ENCODE results near the gene CALML5.

DNA sequence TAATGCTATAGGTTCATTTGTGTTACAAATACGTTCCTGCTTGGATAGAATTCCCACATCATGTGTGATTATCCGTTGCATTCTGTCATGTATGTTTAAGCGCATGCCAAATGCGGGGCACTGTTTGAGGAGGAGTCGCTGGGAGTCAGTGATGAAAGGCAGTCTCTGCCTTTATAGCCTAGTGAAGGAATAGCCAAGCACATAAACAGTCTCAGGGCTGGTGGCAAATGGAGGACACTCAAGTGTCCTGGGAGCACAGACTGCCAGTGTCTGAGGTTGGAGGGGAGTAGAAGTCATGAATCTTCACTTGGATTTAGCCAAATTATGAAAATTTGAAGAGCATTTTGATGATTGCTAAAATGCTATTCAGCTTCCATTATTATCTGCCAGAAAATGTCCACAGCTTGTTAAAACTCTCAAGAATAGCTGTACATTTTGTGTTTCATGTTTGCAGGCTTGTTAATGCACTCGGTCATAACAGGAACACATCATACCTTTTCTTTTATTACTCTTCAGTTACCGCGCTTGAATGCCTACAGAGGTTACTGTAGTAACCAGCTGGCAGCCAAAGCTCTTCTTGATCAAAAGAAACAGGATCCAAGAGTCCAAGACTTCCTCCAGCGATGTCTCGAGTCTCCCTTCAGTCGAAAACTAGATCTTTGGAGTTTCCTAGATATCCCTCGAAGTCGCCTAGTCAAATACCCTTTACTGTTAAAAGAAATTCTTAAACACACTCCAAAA, 45.5 kb downstream of the CALML5 start:
- TF ChIP-seq POLR2AphosphoS5 (IDR thresholded peaks at IDR 0.05; ENCODE audit: low read depth, low read length) (no peak), TCF7L2 (IDR thresholded peaks at IDR 0.05; ENCODE audit: low read depth, low read length) (no peak), SIN3A (IDR thresholded peaks at IDR 0.05; ENCODE audit: borderline replicate concordance, insufficient read depth, low read depth, low read length) (no peak)
- TF ChIP-seq, protein P1, sequence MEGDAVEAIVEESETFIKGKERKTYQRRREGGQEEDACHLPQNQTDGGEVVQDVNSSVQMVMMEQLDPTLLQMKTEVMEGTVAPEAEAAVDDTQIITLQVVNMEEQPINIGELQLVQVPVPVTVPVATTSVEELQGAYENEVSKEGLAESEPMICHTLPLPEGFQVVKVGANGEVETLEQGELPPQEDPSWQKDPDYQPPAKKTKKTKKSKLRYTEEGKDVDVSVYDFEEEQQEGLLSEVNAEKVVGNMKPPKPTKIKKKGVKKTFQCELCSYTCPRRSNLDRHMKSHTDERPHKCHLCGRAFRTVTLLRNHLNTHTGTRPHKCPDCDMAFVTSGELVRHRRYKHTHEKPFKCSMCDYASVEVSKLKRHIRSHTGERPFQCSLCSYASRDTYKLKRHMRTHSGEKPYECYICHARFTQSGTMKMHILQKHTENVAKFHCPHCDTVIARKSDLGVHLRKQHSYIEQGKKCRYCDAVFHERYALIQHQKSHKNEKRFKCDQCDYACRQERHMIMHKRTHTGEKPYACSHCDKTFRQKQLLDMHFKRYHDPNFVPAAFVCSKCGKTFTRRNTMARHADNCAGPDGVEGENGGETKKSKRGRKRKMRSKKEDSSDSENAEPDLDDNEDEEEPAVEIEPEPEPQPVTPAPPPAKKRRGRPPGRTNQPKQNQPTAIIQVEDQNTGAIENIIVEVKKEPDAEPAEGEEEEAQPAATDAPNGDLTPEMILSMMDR (IDR thresholded peaks at IDR 0.05) = no peak
- TF ChIP-seq, protein P2, sequence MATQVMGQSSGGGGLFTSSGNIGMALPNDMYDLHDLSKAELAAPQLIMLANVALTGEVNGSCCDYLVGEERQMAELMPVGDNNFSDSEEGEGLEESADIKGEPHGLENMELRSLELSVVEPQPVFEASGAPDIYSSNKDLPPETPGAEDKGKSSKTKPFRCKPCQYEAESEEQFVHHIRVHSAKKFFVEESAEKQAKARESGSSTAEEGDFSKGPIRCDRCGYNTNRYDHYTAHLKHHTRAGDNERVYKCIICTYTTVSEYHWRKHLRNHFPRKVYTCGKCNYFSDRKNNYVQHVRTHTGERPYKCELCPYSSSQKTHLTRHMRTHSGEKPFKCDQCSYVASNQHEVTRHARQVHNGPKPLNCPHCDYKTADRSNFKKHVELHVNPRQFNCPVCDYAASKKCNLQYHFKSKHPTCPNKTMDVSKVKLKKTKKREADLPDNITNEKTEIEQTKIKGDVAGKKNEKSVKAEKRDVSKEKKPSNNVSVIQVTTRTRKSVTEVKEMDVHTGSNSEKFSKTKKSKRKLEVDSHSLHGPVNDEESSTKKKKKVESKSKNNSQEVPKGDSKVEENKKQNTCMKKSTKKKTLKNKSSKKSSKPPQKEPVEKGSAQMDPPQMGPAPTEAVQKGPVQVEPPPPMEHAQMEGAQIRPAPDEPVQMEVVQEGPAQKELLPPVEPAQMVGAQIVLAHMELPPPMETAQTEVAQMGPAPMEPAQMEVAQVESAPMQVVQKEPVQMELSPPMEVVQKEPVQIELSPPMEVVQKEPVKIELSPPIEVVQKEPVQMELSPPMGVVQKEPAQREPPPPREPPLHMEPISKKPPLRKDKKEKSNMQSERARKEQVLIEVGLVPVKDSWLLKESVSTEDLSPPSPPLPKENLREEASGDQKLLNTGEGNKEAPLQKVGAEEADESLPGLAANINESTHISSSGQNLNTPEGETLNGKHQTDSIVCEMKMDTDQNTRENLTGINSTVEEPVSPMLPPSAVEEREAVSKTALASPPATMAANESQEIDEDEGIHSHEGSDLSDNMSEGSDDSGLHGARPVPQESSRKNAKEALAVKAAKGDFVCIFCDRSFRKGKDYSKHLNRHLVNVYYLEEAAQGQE (IDR thresholded peaks at IDR 0.05; ENCODE audit: insufficient read depth in 1 of 2, low read depth in 2 of 2, low read length in 1 of 2) = no peak
